SU-DHL-6 (cell line): Measurements from ENCODE around the gene PVR.

ENCODE experiments used
- CTCF ChIP-seq: fragments of 200-600 bp; sonication (generic); IDR thresholded peaks from one replicate; pipeline ENCODE4 v1.5.1; 2017; ENCODE audit warnings: antibody characterized with exemption, mild to moderate bottlenecking, low read length, moderate library complexity; ENCODE audit not compliant: insufficient read depth, poor library complexity, severe bottlenecking
- EZH2phosphoT487 ChIP-seq: fragments of 200-600 bp; sonication (generic), shearing (Covaris generic); conservative IDR thresholded peaks from 2 replicates; pipeline ENCODE4 v1.6.1; 2018; ENCODE audit warnings: mild to moderate bottlenecking, antibody characterized with exemption, low read length, moderate library complexity, mixed read lengths

- TF ChIP-seq CTCF, result no peak
- no peak for TF ChIP-seq EZH2phosphoT487
Measured at GRCh38 chr19:44613295-44614178, 30.2 kb upstream of the PVR start, which contains the start of gene IGSF23.
